ENCODE measurements around the gene LRRTM4. TPM values are rescaled to one million over a fixed set of nuclear protein-coding genes. Genes with fewer than 3 reads are reported as not detected.

LRRTM4 gene
- total and polyA plus RNA-seq, 2 experiments from 2014 or later, result 4.5 to 15.4 TPM

- ATAC-seq (no peak), DNase-seq (ENCODE audit: low spot score) (no peak)
- no peaks in the 10 kb centered on the region for H3K9me2 ChIP-seq (ENCODE audit: insufficient read depth)
- no peaks in the 10 kb centered on the region for H3K36me3 ChIP-seq (ENCODE audit: insufficient read depth)
- H3K27me3 Mint-ChIP-seq (ENCODE audit: insufficient read depth, low read depth, poor library complexity), result no peaks in the 10 kb centered on the region
- H3K4me3 ChIP-seq, result no peak overlapping the region
- H2AFZ ChIP-seq, result no peak overlapping the region
- H3K9me3 Mint-ChIP-seq, result peaks cover 20% of the 10 kb centered on the region
- no peaks in the 10 kb centered on the region for H3K4me1 ChIP-seq (ENCODE audit: insufficient read depth)
- H3K36me3 Mint-ChIP-seq (ENCODE audit: low read depth), result peaks cover 18% of the 10 kb centered on the region; the same call in 2 of the 3 replicates
- no peak for TF ChIP-seq REST (IDR thresholded peaks at IDR 0.05; ENCODE audit: unreplicated experiment)
- no peak for TF ChIP-seq JUNB (IDR thresholded peaks at IDR 0.05; ENCODE audit: unreplicated experiment)
- TF ChIP-seq POLR2AphosphoS5 (IDR thresholded peaks at IDR 0.05; ENCODE audit: low read depth), result no peak
- no peak for TF ChIP-seq ETS1 (IDR thresholded peaks at IDR 0.05)
- TF ChIP-seq ZNF462 (CRISPR knock-in tag; IDR thresholded peaks at IDR 0.05), result no peak
- no peak for TF ChIP-seq EZH2 (IDR thresholded peaks at IDR 0.05; ENCODE audit: low read depth, unreplicated experiment)
- no peak for TF ChIP-seq STAT1 (IDR thresholded peaks at IDR 0.05; ENCODE audit: unreplicated experiment)
- TF ChIP-seq ZNF114 (CRISPR knock-in tag; IDR thresholded peaks at IDR 0.05), result no peak
- TF ChIP-seq EZH2phosphoT487 (IDR thresholded peaks at IDR 0.05; ENCODE audit: unreplicated experiment), result no peak
- TF ChIP-seq CREB1 (CRISPR knock-in tag; IDR thresholded peaks at IDR 0.05; ENCODE audit: low read depth), result no peak
- TF ChIP-seq ZNF331 (CRISPR knock-in tag; IDR thresholded peaks at IDR 0.05; ENCODE audit: low read depth), result no peak
- TF ChIP-seq CTCF (conservative IDR thresholded peaks at IDR 0.05; ENCODE audit: low read depth in 2 of 2), result no peak
- TF ChIP-seq NANOG (IDR thresholded peaks at IDR 0.05; ENCODE audit: borderline replicate concordance), result no peak
- H3K27ac Mint-ChIP-seq, result no peak overlapping the region
- no peaks in the 10 kb centered on the region for H4K20me1 ChIP-seq (replicated peaks; ENCODE audit: insufficient read depth)
- no peaks in the 10 kb centered on the region for H3K79me2 ChIP-seq (replicated peaks; ENCODE audit: insufficient read depth)
- H3K27ac ChIP-seq (ENCODE audit: low read depth), result no peak overlapping the region
- no peaks in the 10 kb centered on the region; the same call in 2 of the 3 replicates for H3K4me1 Mint-ChIP-seq
- no peaks in the 10 kb centered on the region for H3F3A ChIP-seq (replicated peaks; ENCODE audit: low read depth)
- no peak overlapping the region for H3K4me2 ChIP-seq
- H3K4me3 Mint-ChIP-seq, result no peak overlapping the region
- no peaks in the 10 kb centered on the region for H3K27me3 ChIP-seq (ENCODE audit: insufficient read depth)
Measured at GRCh38 chr2:77064324-77064723, 457.9 kb downstream of the LRRTM4 start.
